C4-2B (cell line): Measurements from ENCODE around the gene TUBB1.

ENCODE experiments used
- H3K27ac ChIP-seq: fragments of 450-650 bp; 2 replicates; pipeline ENCODE4 v1.5.1; 2017
- CTCF ChIP-seq: fragments of 450-650 bp; conservative IDR thresholded peaks from 2 replicates; pipeline ENCODE4 v1.5.1; 2017; ENCODE audit warnings: mild to moderate bottlenecking
- ZFX ChIP-seq: fragments of 450-650 bp; IDR thresholded peaks from 2 replicates; pipeline ENCODE4 v1.6.1; 2017

TUBB1 gene

GRCh38 chr20:58992911-58993310, 26.3 kb upstream of the TUBB1 start:
- H3K27ac ChIP-seq = peak overlapping the region; percentile 65
- TF ChIP-seq ZFX (no peak), CTCF (no peak)

- TF ChIP-seq CTCF (no peak), ZFX (no peak)
- H3K27ac ChIP-seq = peak overlapping the region; percentile 65
Measured at GRCh38 chr20:58993332-58994248, 25.6 kb upstream of the TUBB1 start.

- TF ChIP-seq CTCF (no peak), ZFX (no peak)
Measured at GRCh38 chr20:58994390-58995159, 24.7 kb upstream of the TUBB1 start.

GRCh38 chr20:58995461-58996225, 23.6 kb upstream of the TUBB1 start:
- TF ChIP-seq ZFX (no peak), CTCF (no peak)
- H3K27ac ChIP-seq = no peak overlapping the region

More at GRCh38 chr20:58994390-58995159, 24.7 kb upstream of the TUBB1 start:
- no peak overlapping the region; the same call in 1 of the 2 replicates for H3K27ac ChIP-seq

- H3K27ac ChIP-seq = no peak overlapping the region
- TF ChIP-seq ZFX (no peak), CTCF (no peak)
Measured at GRCh38 chr20:58996226-58996611, 23.0 kb upstream of the TUBB1 start.

- TF ChIP-seq ZFX = no peak
- TF ChIP-seq CTCF = no peak
- H3K27ac ChIP-seq = no peak overlapping the region
Measured at GRCh38 chr20:58997141-58997770, 22.0 kb upstream of the TUBB1 start.
